Erythroblast (primary cell): ENCODE results near the gene WDR20.

ENCODE experiments used
- GATA1 ChIP-seq: IDR thresholded peaks from 2 replicates; pipeline ENCODE4 v1.6.1; 2011; ENCODE audit warnings: low read depth, mild to moderate bottlenecking, control low read depth, low read length, moderate library complexity
- POLR2A ChIP-seq: IDR thresholded peaks from 2 replicates; pipeline ENCODE4 v1.6.1; 2011; ENCODE audit warnings: mild to moderate bottlenecking, low read length

DNA sequence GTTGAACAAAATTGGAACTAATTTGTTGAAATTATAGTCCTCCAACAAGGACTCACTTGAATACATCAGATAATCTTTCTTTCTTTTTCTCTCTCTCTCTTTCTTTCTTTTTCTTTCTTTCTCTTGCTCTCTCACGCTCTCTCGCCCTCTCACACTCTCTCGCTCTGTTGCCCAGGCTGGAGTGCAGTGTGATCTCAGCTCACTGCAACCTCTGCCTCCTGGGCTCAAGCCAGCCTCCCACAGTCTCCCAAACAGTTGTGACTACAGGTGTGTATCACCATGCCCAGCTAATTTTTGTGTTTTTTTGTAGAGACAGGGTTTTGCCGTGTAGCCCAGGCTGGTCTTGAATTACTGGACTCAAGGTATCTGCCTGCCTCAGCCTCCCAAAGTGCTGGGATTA is 22.8 kb downstream of the WDR20 start:
- TF ChIP-seq POLR2A = no peak
- TF ChIP-seq GATA1 = no peak
